Measurements from ENCODE around the gene LIN37. TPM values are rescaled to one million over a fixed set of nuclear protein-coding genes. Genes with fewer than 3 reads are reported as not detected.

LIN37 gene
- total RNA-seq, 3 donors from 2014 or later: 7.6 to 14.3 (median 8.6) TPM

DNA sequence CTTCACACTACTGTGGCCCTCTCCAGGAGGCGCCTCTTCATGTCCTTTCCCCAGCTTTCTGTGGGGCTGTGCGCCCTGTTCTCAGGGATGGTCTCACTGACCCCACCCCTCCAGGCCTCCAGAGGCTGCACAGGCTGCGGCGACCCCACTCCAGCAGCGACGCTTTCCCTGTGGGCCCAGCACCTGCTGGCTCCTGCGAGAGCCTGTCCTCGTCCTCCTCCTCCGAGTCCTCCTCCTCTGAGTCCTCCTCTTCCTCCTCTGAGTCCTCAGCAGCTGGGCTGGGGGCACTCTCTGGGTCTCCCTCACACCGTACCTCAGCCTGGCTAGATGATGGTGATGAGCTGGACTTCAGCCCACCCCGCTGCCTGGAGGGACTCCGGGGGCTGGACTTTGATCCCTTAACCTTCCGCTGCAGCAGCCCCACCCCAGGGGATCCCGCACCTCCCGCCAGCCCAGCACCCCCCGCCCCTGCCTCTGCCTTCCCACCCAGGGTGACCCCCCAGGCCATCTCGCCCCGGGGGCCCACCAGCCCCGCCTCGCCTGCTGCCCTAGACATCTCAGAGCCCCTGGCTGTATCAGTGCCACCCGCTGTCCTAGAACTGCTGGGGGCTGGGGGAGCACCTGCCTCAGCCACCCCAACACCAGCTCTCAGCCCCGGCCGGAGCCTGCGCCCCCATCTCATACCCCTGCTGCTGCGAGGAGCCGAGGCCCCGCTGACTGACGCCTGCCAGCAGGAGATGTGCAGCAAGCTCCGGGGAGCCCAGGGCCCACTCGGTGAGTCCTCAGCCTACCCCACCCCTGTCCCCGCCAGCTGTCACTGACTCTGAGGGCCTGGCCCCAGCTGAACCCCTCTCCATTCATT, 38.2 kb downstream of the LIN37 start:
- H3K9me3 ChIP-seq: no peaks in the 10 kb centered on the region
- no peak overlapping the region for H3K4me3 ChIP-seq
- intact Hi-C loops (cut with DNase I, micrococcal nuclease): no loop called here
- no peak for ATAC-seq
- H3K4me1 ChIP-seq (ENCODE audit: low read depth): no peaks in the 10 kb centered on the region
- no peak for DNase-seq
- TF ChIP-seq, protein P1, sequence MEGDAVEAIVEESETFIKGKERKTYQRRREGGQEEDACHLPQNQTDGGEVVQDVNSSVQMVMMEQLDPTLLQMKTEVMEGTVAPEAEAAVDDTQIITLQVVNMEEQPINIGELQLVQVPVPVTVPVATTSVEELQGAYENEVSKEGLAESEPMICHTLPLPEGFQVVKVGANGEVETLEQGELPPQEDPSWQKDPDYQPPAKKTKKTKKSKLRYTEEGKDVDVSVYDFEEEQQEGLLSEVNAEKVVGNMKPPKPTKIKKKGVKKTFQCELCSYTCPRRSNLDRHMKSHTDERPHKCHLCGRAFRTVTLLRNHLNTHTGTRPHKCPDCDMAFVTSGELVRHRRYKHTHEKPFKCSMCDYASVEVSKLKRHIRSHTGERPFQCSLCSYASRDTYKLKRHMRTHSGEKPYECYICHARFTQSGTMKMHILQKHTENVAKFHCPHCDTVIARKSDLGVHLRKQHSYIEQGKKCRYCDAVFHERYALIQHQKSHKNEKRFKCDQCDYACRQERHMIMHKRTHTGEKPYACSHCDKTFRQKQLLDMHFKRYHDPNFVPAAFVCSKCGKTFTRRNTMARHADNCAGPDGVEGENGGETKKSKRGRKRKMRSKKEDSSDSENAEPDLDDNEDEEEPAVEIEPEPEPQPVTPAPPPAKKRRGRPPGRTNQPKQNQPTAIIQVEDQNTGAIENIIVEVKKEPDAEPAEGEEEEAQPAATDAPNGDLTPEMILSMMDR (IDR thresholded peaks at IDR 0.05): no peak
- H3K36me3 ChIP-seq (ENCODE audit: low read depth): no peaks in the 10 kb centered on the region

DNA sequence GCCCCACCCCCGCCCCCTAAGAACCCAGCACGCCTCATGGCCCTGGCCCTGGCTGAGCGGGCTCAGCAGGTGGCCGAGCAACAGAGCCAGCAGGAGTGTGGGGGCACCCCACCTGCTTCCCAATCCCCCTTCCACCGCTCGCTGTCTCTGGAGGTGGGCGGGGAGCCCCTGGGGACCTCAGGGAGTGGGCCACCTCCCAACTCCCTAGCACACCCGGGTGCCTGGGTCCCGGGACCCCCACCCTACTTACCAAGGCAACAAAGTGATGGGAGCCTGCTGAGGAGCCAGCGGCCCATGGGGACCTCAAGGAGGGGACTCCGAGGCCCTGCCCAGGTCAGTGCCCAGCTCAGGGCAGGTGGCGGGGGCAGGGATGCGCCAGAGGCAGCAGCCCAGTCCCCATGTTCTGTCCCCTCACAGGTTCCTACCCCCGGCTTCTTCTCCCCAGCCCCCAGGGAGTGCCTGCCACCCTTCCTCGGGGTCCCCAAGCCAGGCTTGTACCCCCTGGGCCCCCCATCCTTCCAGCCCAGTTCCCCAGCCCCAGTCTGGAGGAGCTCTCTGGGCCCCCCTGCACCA, 38.9 kb downstream of the LIN37 start:
- TF ChIP-seq, protein P1 (IDR thresholded peaks at IDR 0.05): no peak
- ATAC-seq: no peak
- DNase-seq: no peak
- Histone ChIP-seq H3K4me1 (ENCODE audit: low read depth) (no peaks in the 10 kb centered on the region), H3K36me3 (ENCODE audit: low read depth) (no peaks in the 10 kb centered on the region), H3K4me3 (no peak overlapping the region), H3K9me3 (no peaks in the 10 kb centered on the region)
- intact Hi-C loops (cut with DNase I, micrococcal nuclease): no loop called here

DNA sequence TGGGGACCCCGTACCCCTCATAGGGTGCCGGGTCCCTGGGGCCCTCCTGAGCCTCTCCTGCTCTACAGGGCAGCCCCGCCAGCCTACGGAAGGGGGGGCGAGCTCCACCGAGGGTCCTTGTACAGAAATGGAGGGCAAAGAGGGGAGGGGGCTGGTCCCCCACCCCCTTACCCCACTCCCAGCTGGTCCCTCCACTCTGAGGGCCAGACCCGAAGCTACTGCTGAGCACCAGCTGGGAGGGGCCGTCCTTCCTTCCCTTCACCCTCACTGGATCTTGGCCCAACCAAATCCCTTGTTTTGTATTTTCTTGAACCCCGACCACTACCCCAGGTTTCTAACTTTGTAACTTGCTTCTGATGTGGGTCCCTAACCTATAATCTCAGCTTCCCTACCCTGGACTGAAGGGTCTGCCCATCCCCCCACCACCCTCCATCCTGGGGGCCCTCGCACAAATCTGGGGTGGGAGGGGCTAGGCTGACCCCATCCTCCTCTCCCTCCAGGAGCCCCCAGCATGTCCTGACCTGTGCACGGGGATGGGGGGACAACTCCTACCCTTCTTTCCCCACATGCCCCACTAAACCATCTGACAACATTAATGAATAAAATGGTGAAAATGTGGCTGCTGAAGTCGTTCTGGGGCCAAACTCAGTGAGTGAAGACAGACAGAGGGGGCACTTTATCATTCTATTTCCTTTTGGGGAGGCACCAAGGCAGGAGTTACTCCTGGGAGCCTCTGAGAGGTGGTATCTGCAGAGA, 40.0 kb downstream of the LIN37 start:
- Histone ChIP-seq H3K4me1 (ENCODE audit: low read depth) (no peaks in the 10 kb centered on the region), H3K4me3 (no peak overlapping the region), H3K36me3 (ENCODE audit: low read depth) (no peaks in the 10 kb centered on the region), H3K9me3 (no peaks in the 10 kb centered on the region)
- ATAC-seq: no peak
- no peak for DNase-seq
- intact Hi-C loops (cut with DNase I, micrococcal nuclease): no loop called here
- TF ChIP-seq, protein P1 (IDR thresholded peaks at IDR 0.05): no peak

DNA sequence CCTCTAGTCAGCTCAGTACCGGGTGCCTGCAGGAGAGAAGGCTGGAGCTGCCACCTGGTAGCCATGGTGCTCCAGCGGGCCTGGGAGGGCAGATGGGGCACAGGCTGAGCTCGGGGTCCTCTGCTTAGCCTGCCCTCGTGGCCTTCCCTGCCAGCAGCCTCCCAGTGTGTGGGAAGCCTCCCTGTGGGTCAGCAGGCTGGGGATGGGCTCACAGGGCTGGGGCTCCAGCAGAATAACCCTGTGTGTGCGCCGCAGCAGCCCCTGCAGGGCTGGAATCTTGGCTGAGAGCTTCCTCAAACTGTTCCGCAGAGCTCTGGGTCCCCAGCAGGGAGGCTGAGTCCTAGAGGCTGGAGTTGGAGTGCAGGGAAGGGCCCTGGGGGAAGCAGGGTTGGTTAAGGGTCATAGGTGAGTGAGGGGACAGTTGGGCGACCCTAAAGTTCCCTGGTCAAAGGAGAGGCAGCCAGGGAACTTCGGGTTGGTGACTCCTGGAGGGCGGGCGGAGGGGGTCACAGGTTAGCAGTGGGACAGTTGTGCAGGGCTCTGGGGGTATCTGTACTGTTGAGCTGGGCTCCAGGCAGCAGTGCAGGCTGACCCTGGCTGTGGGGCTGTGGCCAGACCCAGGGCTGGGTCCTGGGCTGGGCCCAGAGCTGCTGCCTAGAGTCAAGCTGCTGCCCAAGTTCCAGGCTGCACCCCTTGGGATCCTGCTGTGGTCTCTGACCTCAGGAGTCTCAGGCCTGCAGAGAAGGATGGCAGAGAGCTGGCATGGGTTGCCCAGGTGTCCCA, 41.0 kb downstream of the LIN37 start:
- no peaks in the 10 kb centered on the region for H3K36me3 ChIP-seq (ENCODE audit: low read depth)
- no peak overlapping the region for H3K4me3 ChIP-seq
- DNase-seq: no peak
- no peaks in the 10 kb centered on the region for H3K4me1 ChIP-seq (ENCODE audit: low read depth)
- no peaks in the 10 kb centered on the region for H3K9me3 ChIP-seq
- TF ChIP-seq, protein P1 (IDR thresholded peaks at IDR 0.05): no peak
- intact Hi-C loops (cut with DNase I, micrococcal nuclease): no loop called here
- ATAC-seq: no peak

All from mucosa of descending colon (tissue), 3 donors.